ENCODE data around the gene RNF220.

- no peak for TF ChIP-seq POLR2AphosphoS5 (IDR thresholded peaks at IDR 0.05)
- TF ChIP-seq POLR2A (IDR thresholded peaks at IDR 0.05), result no peak
Observed at GRCh38 chr1:44603718-44604117, 198.7 kb downstream of the RNF220 start.
